Mucosa of rectum (tissue), 2 donors: ENCODE results near the gene PFKFB4.

Experiments
- H3K27ac ChIP-seq, 2 donors: one replicate each; pipeline ENCODE4 v1.7.0; 2013; ENCODE audit warnings: inconsistent platforms in 2 of 2, low read depth in 2 of 2, low read length in 2 of 2
- H3K27me3 ChIP-seq, 2 donors: one replicate each; pipeline ENCODE4 v1.7.0; 2013; ENCODE audit warnings: low read length in 2 of 2; ENCODE audit not compliant: control insufficient read depth in 2 of 2, insufficient read depth in 2 of 2
- H3K36me3 ChIP-seq, 2 donors: one replicate each; pipeline ENCODE4 v1.7.0; 2013; ENCODE audit warnings: low read length in 2 of 2; ENCODE audit not compliant: control insufficient read depth in 2 of 2, insufficient read depth in 2 of 2
- H3K4me1 ChIP-seq, 2 donors: one replicate each; pipeline ENCODE4 v1.7.0; 2013; ENCODE audit warnings: low read length in 2 of 2, mild to moderate bottlenecking in 1 of 2; ENCODE audit not compliant: control insufficient read depth in 2 of 2, insufficient read depth in 2 of 2
- H3K4me3 ChIP-seq, 2 donors: one replicate each; pipeline ENCODE4 v1.7.0; 2013; ENCODE audit warnings: low read length in 2 of 2
- H3K9ac ChIP-seq, 2 donors: one replicate each; pipeline ENCODE4 v1.7.0; 2013; ENCODE audit warnings: low read length in 2 of 2, low read depth in 1 of 2, mild to moderate bottlenecking in 1 of 2
- H3K9me3 ChIP-seq, 2 donors: one replicate each; pipeline ENCODE4 v1.7.0; 2013; ENCODE audit warnings: low read length in 2 of 2; ENCODE audit not compliant: control insufficient read depth in 2 of 2
- donor health status: healthy.
- donor health status: Normal muscosa, but diverticular disease.

PFKFB4 gene

GRCh38 chr3:48556796-48557626 lies at the start of gene PFKFB4:
Gene PFKFB4 (minus strand): TSS chr3:48556803. CDS start chr3:48556777, 26 bp downstream.
- Histone ChIP-seq H3K4me3 (peak within 1 kb of the TSS; percentile 73 to 75), H3K27me3 (no peaks in the 10 kb centered on the region), H3K4me1 (peaks cover 27 to 44% of the 10 kb centered on the region in 2 donors), H3K9me3 (no peaks in the 10 kb centered on the region), H3K36me3 (no peaks in the 10 kb centered on the region), H3K9ac (peak within 1 kb of the TSS; percentile 32 to 67), H3K27ac (peak within 1 kb of the TSS; percentile 34 to 61)

- no peaks in the 10 kb centered on the region for H3K9me3 ChIP-seq
- peaks cover 7 to 8% of the 10 kb centered on the region in 2 donors for H3K4me1 ChIP-seq
- peaks cover 77 to 80% of the 10 kb centered on the region in 2 donors for H3K36me3 ChIP-seq
- H3K27me3 ChIP-seq, result no peaks in the 10 kb centered on the region
- no peak overlapping the region for H3K4me3 ChIP-seq
- no peak overlapping the region for H3K27ac ChIP-seq
- H3K9ac ChIP-seq, result no peak overlapping the region
Measured at GRCh38 chr3:48601622-48601994, 45.0 kb upstream of the PFKFB4 start.

GRCh38 chr3:48600711-48601621 lies 44.4 kb upstream of the PFKFB4 start:
- H3K27me3 ChIP-seq, result peaks cover 0 to under 1% of the 10 kb centered on the region in 2 donors
- peaks cover 75 to 78% of the 10 kb centered on the region in 2 donors for H3K36me3 ChIP-seq
- peaks cover 7 to 8% of the 10 kb centered on the region in 2 donors for H3K4me1 ChIP-seq
- H3K9me3 ChIP-seq, result no peaks in the 10 kb centered on the region
- H3K9ac ChIP-seq, result no peak overlapping the region
- no peak overlapping the region for H3K27ac ChIP-seq
- H3K4me3 ChIP-seq, result no peak overlapping the region

GRCh38 chr3:48599509-48600285 lies 43.1 kb upstream of the PFKFB4 start:
- H3K36me3 ChIP-seq, result peaks cover 62 to 65% of the 10 kb centered on the region in 2 donors
- no peak overlapping the region for H3K9ac ChIP-seq
- H3K27ac ChIP-seq, result peak overlapping the region; percentile 46 to 78
- H3K4me3 ChIP-seq, result no peak overlapping the region
- peaks cover 11 to 14% of the 10 kb centered on the region in 2 donors for H3K4me1 ChIP-seq
- H3K27me3 ChIP-seq, result peaks cover 0 to 7% of the 10 kb centered on the region in 2 donors
- H3K9me3 ChIP-seq, result no peaks in the 10 kb centered on the region

GRCh38 chr3:48599077-48599501 lies 42.5 kb upstream of the PFKFB4 start:
- no peak overlapping the region for H3K4me3 ChIP-seq
- peak overlapping the region; percentile 46 to 78 for H3K27ac ChIP-seq
- H3K9ac ChIP-seq, result no peak overlapping the region
- peaks cover 56 to 59% of the 10 kb centered on the region in 2 donors for H3K36me3 ChIP-seq
- peaks cover 0 to 7% of the 10 kb centered on the region in 2 donors for H3K27me3 ChIP-seq
- no peaks in the 10 kb centered on the region for H3K9me3 ChIP-seq
- H3K4me1 ChIP-seq, result peaks cover 11 to 14% of the 10 kb centered on the region in 2 donors

GRCh38 chr3:48598323-48599076 lies 41.9 kb upstream of the PFKFB4 start:
- H3K27me3 ChIP-seq, result peaks cover 0 to 7% of the 10 kb centered on the region in 2 donors
- H3K4me1 ChIP-seq, result peaks cover 11 to 14% of the 10 kb centered on the region in 2 donors
- H3K4me3 ChIP-seq, result no peak overlapping the region
- H3K9me3 ChIP-seq, result no peaks in the 10 kb centered on the region
- H3K9ac ChIP-seq, result peak overlapping the region in 1 of 2 donors; percentile 45
- H3K36me3 ChIP-seq, result peaks cover 50 to 53% of the 10 kb centered on the region in 2 donors
- H3K27ac ChIP-seq, result peak overlapping the region; percentile 78 to 79

- no peak overlapping the region for H3K9ac ChIP-seq
- peak overlapping the region; percentile 78 to 79 for H3K27ac ChIP-seq
- peaks cover 0 to 7% of the 10 kb centered on the region in 2 donors for H3K27me3 ChIP-seq
- H3K4me3 ChIP-seq, result no peak overlapping the region
- H3K4me1 ChIP-seq, result peaks cover 11 to 14% of the 10 kb centered on the region in 2 donors
- H3K9me3 ChIP-seq, result no peaks in the 10 kb centered on the region
- peaks cover 40 to 42% of the 10 kb centered on the region in 2 donors for H3K36me3 ChIP-seq
Measured at GRCh38 chr3:48597408-48597800, 40.8 kb upstream of the PFKFB4 start.

GRCh38 chr3:48596676-48597407 lies 40.2 kb upstream of the PFKFB4 start:
- Histone ChIP-seq H3K4me3 (no peak overlapping the region), H3K27me3 (peaks cover 0 to 7% of the 10 kb centered on the region in 2 donors), H3K27ac (peak overlapping the region in 1 of 2 donors; percentile 13), H3K9ac (no peak overlapping the region), H3K4me1 (peaks cover 11 to 14% of the 10 kb centered on the region in 2 donors), H3K36me3 (peaks cover 36 to 39% of the 10 kb centered on the region in 2 donors), H3K9me3 (no peaks in the 10 kb centered on the region)
